HG03575 (cell line): ENCODE measurements around the gene RACK1.

ENCODE experiments used
- ATAC-seq: cut with Tn5 transposase; IDR thresholded peaks from one replicate; pipeline ENCODE4 v1.9.1; 2021; ENCODE audit not compliant: unreplicated experiment, insufficient number of reproducible peaks, low FRiP score; ENCODE audit errors: extremely low read depth

Gene RACK1

DNA sequence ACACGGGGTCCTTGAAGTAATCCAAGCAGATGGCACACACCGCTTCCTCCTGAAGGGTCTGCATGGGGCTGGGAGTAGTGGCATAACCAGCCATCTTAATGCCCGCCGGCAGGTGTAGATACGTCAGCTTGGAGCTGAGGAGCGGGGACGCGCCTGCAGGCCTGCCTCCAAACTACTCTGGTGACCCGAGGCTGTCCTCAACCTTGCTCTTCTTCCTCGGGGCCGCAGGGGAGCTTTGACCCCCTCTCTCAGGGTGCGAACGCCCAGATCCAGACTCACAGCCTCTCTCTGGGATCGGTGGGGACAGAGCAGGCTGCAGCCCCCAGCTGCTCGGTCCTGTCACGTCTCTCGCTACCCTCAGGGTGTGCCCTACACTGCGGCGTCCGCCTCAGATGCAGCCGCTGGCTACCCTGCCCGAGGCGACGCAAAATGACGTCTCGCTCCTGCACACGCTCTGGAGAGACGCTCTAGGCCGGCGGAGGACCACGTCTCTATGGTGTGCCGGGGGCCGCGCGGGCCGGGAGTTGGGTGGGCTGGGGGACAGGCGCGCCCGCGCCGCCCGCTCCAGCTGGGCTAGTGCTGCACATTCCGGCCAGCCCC is 17.1 kb upstream of the RACK1 start, which contains the start of gene TRIM52:
TRIM52 (minus strand) TSS at position 424 of the 600 bp plus-strand sequence; CDS start at position 94, 330 bp downstream.
- peak; percentile 46 for ATAC-seq

DNA sequence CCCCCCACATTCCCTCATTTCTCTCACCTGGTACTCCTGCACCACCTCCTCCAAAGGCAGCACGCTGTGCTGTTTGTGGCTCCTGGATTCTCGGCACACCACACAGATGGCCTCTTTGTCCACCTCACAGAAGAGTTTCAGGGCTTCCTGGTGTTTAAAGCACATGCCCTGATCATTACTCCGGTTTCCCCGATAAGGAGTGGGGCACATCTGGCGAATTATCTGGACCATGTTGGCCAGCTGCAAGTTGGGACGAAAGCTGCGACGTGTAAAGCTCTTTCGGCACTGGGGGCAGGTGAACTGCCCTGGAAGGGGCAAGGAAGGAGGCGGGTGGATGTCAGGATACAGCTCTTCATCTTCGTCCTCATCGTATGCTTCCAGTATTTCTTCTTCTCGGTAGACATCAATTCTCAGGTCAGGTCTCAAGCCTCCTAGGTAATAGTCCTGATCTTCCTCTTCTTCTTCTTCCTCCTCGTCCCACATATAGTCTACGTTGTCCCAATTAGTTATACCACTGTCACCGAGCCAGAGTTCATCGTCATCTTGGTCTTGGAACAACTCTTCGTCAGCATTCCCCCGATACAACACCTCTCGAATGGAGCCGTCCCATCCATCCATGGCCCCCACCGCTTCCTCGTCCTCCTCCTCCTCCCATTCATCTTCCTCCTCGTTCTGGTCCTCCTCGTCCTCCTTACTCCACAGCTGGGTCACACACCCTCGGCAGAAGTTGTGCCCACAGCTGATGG is 16.4 kb upstream of the RACK1 start:
- ATAC-seq, result no peak

DNA sequence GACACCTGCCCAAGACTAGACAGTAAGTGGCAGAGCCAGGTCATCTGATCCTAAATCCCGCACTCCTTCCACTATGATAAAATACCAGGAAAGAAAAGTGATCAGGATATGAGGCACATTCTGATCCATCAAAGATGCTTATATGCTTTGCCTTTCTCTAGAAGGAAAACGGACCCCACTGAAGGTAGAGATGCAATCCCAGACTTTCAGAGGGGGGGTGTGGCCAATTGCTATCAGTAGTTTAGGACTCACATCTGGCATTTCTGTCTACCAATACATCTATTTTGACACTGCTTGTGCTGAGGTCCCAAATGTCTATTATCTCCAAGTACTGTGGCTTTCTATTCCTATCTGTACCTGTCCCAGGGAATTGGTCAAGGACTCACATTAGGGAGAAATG is 15.6 kb upstream of the RACK1 start:
- no peak for ATAC-seq

DNA sequence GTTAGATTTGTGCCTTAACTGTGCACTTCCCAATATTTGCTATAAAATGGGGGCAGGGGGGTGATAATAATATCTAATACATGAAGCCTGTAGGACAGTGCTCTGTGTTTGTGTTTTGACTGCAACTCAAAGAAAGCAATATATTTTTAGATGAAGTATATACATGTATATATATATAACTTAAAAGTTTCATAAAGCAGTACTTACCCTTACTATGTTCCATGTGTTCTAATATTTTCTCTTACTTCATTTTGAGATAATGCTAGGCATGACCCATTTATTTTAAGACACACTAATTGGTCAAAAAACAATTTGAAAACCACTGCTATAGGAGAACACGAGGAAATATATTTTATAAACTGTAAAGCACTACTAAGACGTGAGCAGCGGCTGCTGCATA is 14.9 kb upstream of the RACK1 start:
- no peak for ATAC-seq

DNA sequence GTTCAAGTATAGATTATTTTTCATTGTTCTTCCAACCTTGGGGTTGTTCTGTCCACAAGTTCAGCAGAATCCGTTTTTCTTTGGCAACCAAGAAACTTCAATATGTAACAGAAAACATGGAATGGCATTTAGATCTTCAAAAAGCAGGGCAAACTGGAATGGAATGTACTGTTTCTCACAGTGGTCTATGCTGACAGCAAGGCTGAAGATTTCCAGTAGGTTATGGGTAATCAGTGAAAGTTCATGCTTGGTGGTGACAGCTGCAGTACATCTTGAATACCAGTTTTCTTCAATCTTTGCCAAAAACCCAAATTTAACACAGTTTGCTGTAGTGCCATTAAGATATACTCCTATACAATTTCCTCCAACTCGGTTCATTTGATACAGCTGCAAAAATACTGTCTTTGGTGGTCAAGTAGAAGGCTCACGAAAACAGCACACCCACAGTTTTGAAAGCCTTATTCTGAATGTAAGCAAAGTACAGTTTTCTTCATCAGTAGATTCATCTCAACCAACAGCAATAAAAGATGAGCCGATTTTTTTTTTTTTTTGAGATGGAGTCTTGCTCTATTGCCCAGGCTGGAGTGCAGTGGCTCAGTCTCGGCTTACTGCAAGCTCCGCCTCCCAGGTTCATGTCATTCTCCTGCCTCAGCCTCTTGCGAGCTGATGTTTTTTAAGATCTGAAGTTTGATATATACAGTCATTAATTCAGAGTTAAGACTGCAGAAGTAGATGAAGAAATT is 12.3 kb upstream of the RACK1 start:
- ATAC-seq, result no peak

DNA sequence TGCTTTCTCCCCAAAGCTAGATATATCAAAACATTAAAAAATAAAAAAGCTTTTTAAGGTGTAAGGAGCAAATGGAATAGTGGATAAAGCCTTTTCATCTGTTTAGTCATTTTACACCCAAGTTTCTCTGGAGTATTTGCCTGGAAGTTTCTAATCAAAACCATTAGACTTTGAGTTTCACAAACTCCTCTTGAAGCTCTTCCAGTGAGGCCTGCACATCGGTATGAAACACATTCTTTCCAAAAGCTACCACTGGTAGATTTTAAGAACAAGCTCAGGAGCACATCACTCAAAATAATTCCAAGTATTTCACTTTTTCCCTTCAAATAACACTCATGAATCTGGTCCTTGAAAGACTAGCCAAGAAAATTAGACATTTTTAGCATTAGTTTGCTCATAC is 11.6 kb upstream of the RACK1 start:
- ATAC-seq, result no peak

DNA sequence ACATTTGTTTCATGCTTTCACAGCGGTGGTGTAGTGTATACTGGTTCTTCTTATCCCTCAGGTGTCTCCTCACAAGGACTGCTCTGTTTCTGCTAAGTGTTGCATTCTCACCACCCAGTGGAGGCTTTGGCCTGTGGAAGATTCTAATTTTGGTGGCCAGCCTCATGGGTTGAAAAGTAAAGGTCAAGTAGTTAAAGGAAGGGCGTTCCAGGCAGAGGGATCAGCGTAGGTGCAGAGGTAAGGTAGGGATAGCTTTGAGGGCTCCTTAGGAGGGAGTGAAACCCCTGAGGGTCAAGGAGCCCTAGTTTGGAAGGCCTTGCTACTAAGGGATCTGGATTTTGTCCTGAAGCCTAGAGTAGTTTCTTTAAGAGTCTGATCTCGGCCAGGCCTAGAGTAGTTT is 4.6 kb upstream of the RACK1 start:
- ATAC-seq, result no peak

DNA sequence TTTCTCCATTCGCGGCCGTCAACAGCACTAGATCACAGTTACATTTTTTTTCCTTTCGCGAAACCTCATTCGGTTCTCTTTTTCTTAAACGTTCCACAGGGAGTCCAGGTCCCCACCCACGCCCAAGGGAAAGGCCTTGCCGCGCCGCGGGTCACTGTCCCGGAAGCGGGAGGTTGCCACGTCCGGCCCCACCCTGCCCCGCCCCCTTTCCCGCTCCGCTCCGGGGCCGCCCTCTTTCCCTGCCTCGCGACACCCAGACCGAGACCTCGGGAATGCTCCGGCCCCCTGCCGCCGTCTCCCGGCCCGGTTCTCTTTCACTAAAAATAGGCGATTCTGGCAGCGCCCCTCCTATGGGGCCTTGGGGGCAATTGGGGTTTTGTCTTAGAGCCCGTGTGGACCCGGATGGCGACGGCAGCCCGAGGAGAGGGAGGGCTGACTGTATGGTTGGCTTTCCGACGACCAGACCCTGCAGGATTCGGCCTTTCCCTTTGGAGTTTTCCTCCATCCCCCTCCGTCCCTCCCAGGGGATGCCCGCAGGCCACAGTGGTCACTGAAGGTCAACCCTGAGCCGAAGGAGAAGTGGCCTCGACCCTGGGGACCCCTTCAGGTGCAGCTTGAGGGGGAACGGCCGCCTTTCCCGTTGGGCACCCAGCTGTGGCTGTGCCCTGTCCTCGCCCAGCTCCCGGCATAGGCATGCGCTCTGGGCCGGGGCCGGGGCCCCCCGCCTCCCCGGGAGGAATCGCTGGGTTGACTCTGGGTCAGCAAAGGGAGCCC is 2.8 kb upstream of the RACK1 start:
- ATAC-seq, result no peak

DNA sequence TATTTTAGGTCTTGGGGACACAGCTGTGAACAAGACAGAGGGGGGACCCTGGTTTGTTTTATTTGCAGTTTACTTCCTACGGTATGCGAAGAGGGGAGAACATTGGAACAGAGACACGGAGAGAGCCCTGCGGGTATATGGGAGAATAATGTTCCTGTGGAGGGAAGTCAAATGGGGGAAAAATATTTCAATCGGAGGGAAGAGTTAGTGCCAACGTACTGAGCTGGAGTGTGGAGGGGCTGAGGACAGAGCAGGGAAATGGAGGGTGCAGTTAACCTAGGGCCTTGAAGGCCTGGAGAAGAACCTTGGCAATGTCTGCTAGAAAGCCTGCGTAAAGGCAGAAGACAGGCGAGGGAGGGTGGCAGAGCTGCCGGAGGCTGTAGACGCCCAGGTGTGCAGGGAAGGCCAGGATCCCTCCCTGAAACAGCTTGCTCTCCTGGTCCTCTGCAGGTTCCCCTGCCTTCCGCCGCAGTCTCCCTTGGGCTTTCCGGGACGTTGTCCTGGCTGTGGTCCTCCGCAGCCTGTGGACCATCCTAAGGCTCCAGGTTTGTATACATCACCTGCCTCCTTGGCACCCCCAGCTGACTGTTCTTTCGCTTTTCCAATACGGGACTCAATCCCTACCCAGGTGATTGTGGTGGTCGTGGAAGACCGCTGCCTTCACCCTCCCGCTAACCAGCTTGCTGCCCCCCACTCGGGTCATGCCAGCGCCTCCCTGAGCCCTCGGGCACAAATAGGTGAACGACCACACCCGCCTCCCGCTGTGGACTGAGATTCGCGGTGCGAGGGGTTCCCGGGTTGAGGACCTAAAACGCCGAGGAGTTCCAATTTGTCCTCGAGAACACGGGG is 1.9 kb upstream of the RACK1 start:
- ATAC-seq, result no peak

DNA sequence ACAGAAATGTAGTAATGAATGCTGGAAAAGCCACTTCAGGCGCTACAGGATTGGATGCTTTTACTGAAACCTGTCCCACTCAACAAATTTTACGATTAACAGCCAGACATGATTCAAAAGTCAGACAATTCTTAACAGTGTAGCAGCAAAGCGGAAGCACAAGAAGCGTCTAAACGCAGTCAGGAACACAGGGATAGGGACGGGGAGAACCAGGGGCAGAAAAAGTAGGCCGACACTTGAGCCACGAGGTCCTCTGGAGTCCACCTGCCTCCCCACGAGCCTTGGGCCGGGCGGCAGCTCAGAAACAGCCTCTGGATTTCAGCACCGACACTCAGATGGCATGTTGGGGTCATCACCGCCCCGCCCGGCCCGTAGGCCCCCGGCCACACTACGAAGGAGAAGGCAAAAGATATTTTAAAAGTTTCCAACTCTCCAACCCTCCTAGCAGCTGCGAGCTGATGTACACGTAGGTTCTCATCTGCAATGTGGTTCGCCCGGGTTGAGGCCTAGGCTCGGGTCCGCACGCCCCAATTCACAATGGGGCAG is 615 bp downstream of the RACK1 start:
- ATAC-seq, result no peak

DNA sequence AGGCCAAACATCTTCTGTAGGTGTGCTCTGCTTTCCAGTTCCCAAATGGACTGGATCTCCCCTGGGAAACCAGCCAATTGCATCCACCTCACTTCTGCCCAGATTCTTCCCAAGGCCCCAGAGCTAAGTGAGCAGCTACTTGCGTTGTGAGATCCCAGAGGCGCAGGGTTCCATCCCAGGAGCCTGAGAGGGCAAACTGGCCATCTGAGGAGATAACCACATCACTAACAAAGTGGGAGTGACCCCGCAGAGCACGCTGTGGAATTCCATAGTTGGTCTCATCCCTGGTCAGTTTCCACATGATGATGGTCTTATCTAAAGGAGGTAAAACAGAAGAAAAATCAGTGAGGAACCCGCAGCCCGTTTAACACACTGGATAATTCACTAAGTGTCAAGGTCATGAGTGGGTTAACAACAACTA is 1.7 kb downstream of the RACK1 start:
- ATAC-seq, result no peak

DNA sequence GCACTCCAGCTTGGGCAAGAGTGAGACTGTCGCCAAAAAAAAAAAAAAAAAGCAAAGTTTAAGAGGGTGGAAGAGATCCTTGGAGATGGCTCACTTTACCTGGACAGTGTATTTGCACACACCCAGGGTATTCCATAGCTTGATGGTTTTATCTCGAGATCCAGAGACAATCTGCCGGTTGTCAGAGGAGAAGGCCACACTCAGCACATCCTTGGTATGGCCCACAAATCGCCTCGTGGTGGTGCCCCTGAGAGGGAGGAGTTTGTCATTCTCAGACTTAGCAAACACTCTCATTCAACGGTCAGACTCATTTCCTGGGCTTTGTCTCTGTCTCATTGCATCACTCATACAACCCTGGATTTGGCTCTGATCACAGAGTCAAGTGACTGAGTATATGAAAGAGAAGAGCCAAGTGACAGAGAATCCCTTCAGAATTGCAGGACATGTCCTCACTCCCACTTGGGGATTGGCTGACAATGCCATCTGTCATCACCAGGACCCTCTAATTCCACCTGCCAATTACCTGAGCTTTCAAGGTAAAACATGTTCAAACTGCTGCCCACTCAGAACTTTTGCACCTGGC is 2.2 kb downstream of the RACK1 start:
- ATAC-seq, result no peak

DNA sequence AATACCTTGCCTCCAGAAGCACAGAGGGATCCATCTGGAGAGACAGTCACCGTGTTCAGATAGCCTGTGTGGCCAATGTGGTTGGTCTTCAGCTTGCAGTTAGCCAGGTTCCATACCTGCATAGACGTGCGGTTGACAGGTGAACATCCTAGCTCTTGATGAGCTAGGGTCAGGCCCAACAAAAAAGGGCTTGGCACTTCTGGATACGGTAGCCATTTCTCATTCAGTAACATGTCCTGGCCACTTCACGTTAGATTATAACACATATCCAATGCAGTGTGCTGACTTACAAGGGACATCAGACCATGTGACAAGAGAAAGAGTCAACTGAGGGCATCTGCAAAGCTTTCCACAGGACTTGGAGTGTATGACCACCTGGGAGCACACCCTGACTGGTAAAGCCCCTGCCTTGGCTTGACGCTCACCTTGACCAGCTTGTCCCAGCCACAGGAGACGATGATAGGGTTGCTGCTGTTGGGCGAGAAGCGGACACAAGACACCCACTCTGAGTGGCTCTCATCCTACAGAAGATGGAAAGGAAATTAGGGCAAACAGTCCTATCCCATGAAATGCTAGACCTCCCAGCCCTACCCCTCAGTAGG is 4.5 kb downstream of the RACK1 start:
- ATAC-seq, result no peak

DNA sequence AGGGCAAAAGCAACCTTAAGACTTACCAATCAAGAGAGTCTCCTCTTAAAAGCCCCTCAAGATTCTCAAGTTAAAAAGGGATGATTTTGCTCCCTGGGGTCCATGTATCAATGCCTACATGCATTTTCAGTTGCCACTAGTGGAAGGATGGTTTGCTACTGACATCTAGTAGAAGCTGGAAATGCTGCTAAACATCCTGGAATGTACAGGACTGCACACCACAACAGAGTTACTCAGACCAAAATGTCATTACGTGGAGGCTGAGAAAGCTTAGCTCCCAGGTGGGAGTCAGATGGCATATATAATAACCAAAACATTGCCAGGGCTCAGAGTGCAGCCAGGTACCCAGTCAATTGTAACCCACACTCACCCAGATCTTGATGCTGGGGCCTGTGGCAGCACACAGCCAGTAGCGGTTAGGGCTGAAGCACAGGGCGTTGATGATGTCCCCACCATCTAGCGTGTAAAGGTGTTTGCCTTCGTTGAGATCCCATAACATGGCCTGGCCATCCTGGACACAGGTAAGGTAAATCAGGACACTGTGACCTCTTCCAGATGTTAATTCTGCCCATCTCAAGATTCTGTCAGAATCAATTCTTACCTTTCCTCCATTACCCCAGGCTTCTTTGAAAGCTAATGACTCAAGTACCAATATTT is 5.8 kb downstream of the RACK1 start:
- ATAC-seq, result no peak

DNA sequence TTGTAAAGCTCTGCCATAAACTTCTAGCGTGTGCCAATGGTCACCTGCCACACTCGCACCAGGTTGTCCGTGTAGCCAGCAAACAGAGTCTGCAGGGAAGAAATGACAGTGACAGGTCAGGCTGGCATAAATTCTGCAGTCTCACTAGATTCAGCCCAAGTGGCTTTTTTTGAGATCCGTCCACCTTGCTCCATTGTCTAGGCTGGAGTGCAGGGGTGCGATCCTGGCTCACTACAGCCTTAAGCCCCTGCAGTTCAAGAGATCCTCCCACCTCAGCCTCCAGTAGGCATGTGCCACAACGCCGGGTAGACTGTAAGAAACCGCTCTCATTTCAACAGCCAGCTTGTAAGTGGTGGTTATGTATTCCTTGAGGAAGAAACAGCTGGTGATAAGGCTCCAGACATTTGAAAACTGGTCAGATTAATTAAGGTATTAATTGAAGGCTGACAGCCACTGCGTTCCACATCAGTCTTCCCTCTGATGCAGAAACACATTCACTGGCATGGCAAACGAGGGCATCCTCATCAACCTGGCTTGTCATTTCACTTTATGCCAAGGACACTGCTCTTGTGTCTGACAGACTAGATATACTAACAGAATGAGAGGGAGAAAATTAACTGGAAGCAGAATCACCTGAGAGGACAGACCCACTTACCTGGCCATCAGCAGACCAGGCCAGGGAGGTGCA is 6.6 kb downstream of the RACK1 start:
- ATAC-seq, result no peak

DNA sequence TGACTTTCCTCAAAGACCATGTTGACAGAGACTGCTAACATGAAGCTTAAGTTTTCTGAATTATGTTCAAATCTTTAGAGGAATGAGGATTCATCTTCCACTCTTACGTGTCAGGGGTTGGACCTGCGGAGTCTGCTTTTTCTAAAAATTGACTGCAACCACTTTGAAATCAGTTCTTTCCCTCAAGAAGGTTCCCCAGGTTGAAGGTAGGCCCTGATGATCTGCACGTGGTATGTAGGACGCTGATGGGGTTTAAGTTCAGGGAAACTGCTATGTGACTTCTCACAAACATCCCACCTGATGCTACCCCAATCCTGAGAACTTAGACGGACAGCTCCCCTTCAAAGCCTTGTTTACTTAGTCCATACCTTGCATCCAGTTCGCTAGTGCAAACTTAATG is 7.2 kb downstream of the RACK1 start:
- no peak for ATAC-seq
